ENCODE measurements around the gene TDP1. TPM values are rescaled to one million over a fixed set of nuclear protein-coding genes. Genes with fewer than 3 reads are reported as not detected.
"Not testable (repeated sequence)": the region's sequence is repeated elsewhere in the genome, so short reads cannot be mapped to it uniquely, and the experiment has no call there.

The TDP1 gene
- total RNA-seq, 4 donors from 2014 or later, result 9.1 to 24.5 (median 16.4) TPM

DNA sequence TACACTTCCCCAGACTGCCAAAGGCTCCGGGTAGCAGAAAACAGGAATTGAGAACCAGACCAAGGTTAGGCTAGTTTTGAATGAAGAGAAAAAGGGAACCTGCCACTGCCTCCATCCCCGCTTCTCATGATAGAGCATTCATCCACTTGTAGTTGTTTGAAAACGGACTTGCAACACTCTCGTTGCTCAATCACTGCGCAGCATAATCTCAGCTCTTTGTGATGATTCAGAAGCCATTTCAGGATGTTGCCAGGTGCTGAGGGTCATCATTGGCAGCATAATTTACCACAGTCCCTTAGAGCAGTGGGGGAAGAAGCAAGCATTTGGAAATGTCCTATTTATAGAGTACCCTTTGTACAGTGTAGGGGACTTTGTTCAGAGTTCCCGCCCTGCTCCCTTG lies 131.7 kb downstream of the TDP1 start:
- no peak for DNase-seq
- H3K9me3 ChIP-seq, result no peaks in the 10 kb centered on the region
- TF ChIP-seq, protein P1, sequence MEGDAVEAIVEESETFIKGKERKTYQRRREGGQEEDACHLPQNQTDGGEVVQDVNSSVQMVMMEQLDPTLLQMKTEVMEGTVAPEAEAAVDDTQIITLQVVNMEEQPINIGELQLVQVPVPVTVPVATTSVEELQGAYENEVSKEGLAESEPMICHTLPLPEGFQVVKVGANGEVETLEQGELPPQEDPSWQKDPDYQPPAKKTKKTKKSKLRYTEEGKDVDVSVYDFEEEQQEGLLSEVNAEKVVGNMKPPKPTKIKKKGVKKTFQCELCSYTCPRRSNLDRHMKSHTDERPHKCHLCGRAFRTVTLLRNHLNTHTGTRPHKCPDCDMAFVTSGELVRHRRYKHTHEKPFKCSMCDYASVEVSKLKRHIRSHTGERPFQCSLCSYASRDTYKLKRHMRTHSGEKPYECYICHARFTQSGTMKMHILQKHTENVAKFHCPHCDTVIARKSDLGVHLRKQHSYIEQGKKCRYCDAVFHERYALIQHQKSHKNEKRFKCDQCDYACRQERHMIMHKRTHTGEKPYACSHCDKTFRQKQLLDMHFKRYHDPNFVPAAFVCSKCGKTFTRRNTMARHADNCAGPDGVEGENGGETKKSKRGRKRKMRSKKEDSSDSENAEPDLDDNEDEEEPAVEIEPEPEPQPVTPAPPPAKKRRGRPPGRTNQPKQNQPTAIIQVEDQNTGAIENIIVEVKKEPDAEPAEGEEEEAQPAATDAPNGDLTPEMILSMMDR (IDR thresholded peaks at IDR 0.05), result no peak
- TF ChIP-seq POLR2A (IDR thresholded peaks at IDR 0.05), result no peak
- H3K4me3 ChIP-seq, result no peak overlapping the region
- H3K27me3 ChIP-seq, result peaks cover 0 to 10% (median 0%) of the 10 kb centered on the region in 4 donors
- WGBS, 2 donors, result 61 to 72% methylated on average over 6 of the region's 6 CpGs
- H3K4me1 ChIP-seq, result no peaks in the 10 kb centered on the region
- intact Hi-C loops (cut with DNase I), result no loop called here
- no peak overlapping the region for H3K27ac ChIP-seq
- no peaks in the 10 kb centered on the region for H3K36me3 ChIP-seq

DNA sequence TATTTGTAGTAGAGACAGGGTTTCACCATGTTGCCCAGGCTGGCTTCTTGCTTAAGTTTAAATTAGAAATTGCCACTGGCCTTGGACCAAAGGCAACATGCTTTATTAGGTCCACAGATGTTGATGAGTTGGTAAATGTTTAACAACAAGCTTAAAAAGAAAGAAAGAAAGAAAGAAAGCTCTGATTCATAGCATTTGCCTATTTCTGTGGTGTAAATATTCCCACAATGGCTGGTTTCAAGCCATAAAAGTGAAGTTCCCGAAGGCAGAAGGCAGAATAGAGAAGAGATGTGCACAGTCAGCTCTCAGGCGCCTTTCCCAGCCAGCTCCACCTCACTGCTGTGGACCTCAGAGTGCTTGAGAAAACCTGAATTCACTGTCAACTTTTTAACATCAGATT lies 132.4 kb downstream of the TDP1 start:
- H3K9me3 ChIP-seq, result no peaks in the 10 kb centered on the region
- H3K27ac ChIP-seq, result no peak overlapping the region
- no peak overlapping the region for H3K4me3 ChIP-seq
- 76 to 83% methylated on average over 2 of the region's 2 CpGs for WGBS, 2 donors
- DNase-seq, result no peak
- H3K4me1 ChIP-seq, result no peaks in the 10 kb centered on the region
- intact Hi-C loops (cut with DNase I), result no loop called here
- no peaks in the 10 kb centered on the region for H3K36me3 ChIP-seq
- peaks cover 0 to 10% (median 0%) of the 10 kb centered on the region in 4 donors for H3K27me3 ChIP-seq
- TF ChIP-seq POLR2A (IDR thresholded peaks at IDR 0.05), result no peak
- TF ChIP-seq, protein P1 (IDR thresholded peaks at IDR 0.05), result no peak

DNA sequence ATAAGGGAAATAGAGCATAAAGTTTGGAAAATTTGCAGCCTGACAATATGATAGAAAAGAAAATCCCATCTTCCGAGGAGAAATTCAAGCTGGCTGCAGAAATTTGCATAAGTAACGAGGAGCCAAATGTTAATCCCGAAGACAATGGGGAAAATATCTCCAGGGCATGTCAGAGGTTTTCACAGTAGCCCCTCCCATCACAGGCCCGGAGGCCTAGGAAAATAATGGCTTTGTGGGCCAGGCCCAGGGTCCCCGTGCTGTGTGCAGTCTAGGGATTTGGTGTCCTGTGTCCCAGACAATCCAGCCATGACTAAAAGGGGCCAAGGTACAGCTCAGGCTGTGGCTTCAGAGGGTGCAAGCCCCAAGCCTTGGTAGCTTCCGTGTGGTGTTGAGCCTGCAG lies 133.8 kb downstream of the TDP1 start:
- H3K4me1 ChIP-seq; H3K4me3 ChIP-seq; H3K27ac ChIP-seq; H3K36me3 ChIP-seq; intact Hi-C loops (cut with DNase I); DNase-seq; H3K9me3 ChIP-seq: not testable (repeated sequence)
- peaks cover 0 to 10% (median 0%) of the 10 kb centered on the region in 4 donors for H3K27me3 ChIP-seq
- WGBS, 2 donors, result 41 to 56% methylated on average over 4 to 5 of the region's 6 CpGs

DNA sequence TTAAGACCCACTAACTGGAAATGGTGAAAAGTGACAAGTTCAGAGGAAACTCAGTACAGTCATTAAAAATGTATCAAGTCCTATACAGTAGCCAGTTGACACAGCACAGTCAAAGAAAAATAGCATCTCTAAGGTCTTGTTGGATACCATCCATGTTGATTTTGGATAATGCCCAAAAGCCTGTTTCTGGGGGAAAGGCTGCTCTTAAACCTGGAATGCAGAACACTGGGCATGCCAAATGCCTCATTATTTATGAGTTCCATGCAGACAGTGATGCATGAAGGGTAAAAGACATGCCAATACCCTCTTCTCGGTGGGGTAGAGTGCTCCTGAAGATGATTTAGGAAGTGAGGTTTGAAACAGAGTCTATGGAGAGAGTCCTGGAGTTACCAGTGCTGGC lies 135.7 kb downstream of the TDP1 start:
- TF ChIP-seq, protein P1 (IDR thresholded peaks at IDR 0.05), result no peak
- TF ChIP-seq POLR2A (IDR thresholded peaks at IDR 0.05), result no peak
- no peak overlapping the region for H3K27ac ChIP-seq
- no peak overlapping the region for H3K4me3 ChIP-seq
- peaks cover 0 to 10% (median 0%) of the 10 kb centered on the region in 4 donors for H3K27me3 ChIP-seq
- intact Hi-C loops (cut with DNase I), result no loop called here
- no peaks in the 10 kb centered on the region for H3K9me3 ChIP-seq
- no peaks in the 10 kb centered on the region for H3K36me3 ChIP-seq
- DNase-seq, result no peak
- no peaks in the 10 kb centered on the region for H3K4me1 ChIP-seq
- WGBS, 2 donors, result 0 to 18% methylated on average over 1 of the region's 1 CpG

DNA sequence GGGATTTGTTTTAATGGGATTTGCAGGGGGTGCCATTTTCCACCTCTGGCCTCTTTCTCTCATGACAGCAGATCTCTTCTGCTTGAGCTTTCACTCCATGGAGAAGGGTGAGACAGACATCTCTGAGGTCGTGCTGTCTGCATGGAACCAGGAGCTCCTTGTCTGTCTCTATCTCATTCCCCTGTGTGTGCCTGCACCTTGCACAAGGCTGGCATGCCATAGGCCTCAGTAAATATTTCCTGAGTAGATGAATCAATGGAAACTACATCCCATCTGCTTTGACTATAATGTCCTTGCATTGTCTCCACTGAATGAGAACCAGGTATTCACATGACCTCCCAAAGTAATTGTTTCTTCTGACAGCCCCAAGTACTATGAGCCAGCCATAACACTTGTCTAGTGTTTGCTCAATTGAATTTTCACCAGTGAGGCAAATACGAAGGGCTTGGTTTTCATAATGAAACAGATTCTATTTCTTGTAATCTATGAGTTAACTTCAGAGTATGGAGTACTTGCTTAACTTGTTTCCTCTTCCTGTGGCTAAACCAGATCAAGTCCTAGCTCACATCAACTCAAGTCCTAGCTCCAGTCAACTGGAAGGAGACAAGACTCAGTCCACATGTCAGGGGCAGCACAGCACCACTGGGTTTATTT lies 138.3 kb downstream of the TDP1 start:
- H3K27me3 ChIP-seq, result peaks cover 0 to 7% (median 0%) of the 10 kb centered on the region in 4 donors
- peak overlapping the region in 1 of 4 donors; percentile 28 for H3K27ac ChIP-seq
- intact Hi-C loops (cut with DNase I), result no loop called here
- H3K4me1 ChIP-seq, result no peaks in the 10 kb centered on the region
- DNase-seq, result no peak
- H3K4me3 ChIP-seq, result no peak overlapping the region
- TF ChIP-seq, protein P1 (IDR thresholded peaks at IDR 0.05), result no peak
- no peak for TF ChIP-seq POLR2A (IDR thresholded peaks at IDR 0.05)
- H3K9me3 ChIP-seq, result no peaks in the 10 kb centered on the region
- WGBS, 2 donors, result 38 to 56% methylated on average over 2 of the region's 2 CpGs
- H3K36me3 ChIP-seq, result no peaks in the 10 kb centered on the region

Other genes starting within 250 kb of the TDP1 start
- gene EFCAB11, start 1.2 kb upstream of the TDP1 start, total RNA-seq, result 1 to 10 TPM; 3.4 to 8.0 (median 5.5) TPM
- gene KCNK13, start 106.1 kb downstream of the TDP1 start, total RNA-seq, result under 1 TPM; 0.09 to 0.19 (median 0.13) TPM